HG03354 (cell line): ENCODE data around the gene MYO5C.

ENCODE experiments used
- ATAC-seq: cut with Tn5 transposase; IDR thresholded peaks from one replicate; pipeline ENCODE4 v1.9.1; 2021; ENCODE audit warnings: mild to moderate bottlenecking; ENCODE audit not compliant: unreplicated experiment, poor library complexity, severe bottlenecking

The MYO5C gene

GRCh38 chr15:52295421-52296001, at the start of gene MYO5C:
TSS of gene MYO5C (minus strand) at chr15:52295804. CDS start at chr15:52295636, 168 bp downstream.
- ATAC-seq = no peak

GRCh38 chr15:52344592-52344991, 49.0 kb upstream of the MYO5C start:
- ATAC-seq = no peak

GRCh38 chr15:52343831-52344230, 48.2 kb upstream of the MYO5C start:
- no peak for ATAC-seq

- no peak for ATAC-seq
These were observed 44.5 kb upstream of the MYO5C start for GRCh38 chr15:52340093-52340492.

GRCh38 chr15:52338891-52339290, 43.3 kb upstream of the MYO5C start:
- ATAC-seq = no peak

- ATAC-seq = no peak
These were observed 42.5 kb upstream of the MYO5C start for GRCh38 chr15:52338058-52338457.

- ATAC-seq = no peak
These were observed 41.7 kb upstream of the MYO5C start for GRCh38 chr15:52337198-52337853.

GRCh38 chr15:52336529-52336928, 40.9 kb upstream of the MYO5C start:
- no peak for ATAC-seq

- ATAC-seq = no peak
These were observed 39.0 kb upstream of the MYO5C start for GRCh38 chr15:52334491-52335160.

- peak; percentile 88 for ATAC-seq
These were observed 36.1 kb upstream of the MYO5C start for GRCh38 chr15:52331490-52332240.

GRCh38 chr15:52329987-52330386, 34.4 kb upstream of the MYO5C start:
- ATAC-seq = no peak

GRCh38 chr15:52329150-52329549, 33.5 kb upstream of the MYO5C start:
- ATAC-seq = no peak

GRCh38 chr15:52328680-52329079, 33.1 kb upstream of the MYO5C start:
- no peak for ATAC-seq

- no peak for ATAC-seq
These were observed 31.2 kb upstream of the MYO5C start for GRCh38 chr15:52326756-52327155.

GRCh38 chr15:52324109-52324508, 28.5 kb upstream of the MYO5C start:
- no peak for ATAC-seq

GRCh38 chr15:52318729-52319500, 23.3 kb upstream of the MYO5C start:
- no peak for ATAC-seq

GRCh38 chr15:52317688-52318087, 22.1 kb upstream of the MYO5C start:
- ATAC-seq = no peak

- no peak for ATAC-seq
These were observed 21.4 kb upstream of the MYO5C start for GRCh38 chr15:52317022-52317421.

- ATAC-seq = peak; percentile 82
These were observed 13.5 kb upstream of the MYO5C start for GRCh38 chr15:52309154-52309548.
